IMR-90 (cell line): Measurements from ENCODE around the gene OR52B6. TPM values are rescaled to one million over a fixed set of nuclear protein-coding genes. Genes with fewer than 3 reads are reported as not detected.

ENCODE experiments used
- ATAC-seq: fragments of 200-7000 bp; cut with Tn5 transposase; 2 replicates; pipeline ENCODE4 v1.9.1; 2020; ENCODE audit warnings: low read depth, mild to moderate bottlenecking, moderate library complexity
- BruUV-seq: library from RNA; stranded (reverse); fragments of 400-500 nt; replicated peaks from 2 replicates; lab custom pipeline; 2021; lab: Mats Ljungman, UMichigan
- CTCF ChIA-PET: fragments of 300-600 bp; formaldehyde crosslinking; extraction: SDS; loops from one replicate; lab custom pipeline; 2021; ENCODE audit warnings: antibody characterized with exemption; lab: Yijun Ruan, JAX
- POLR2A ChIA-PET: fragments of 300-600 bp; sonication (Branson Sonifier 250); formaldehyde crosslinking; loops from one replicate; lab custom pipeline; 2022; ENCODE audit warnings: antibody characterized with exemption; ENCODE audit not compliant: unreplicated experiment; lab: Charles Lee
- DNase-seq: peaks from one replicate; pipeline ENCODE4 v3.0.0; 2013
- H2AFZ ChIP-seq: replicated peaks from 2 replicates; pipeline ENCODE3; 2013; ENCODE audit warnings: low read length, mild to moderate bottlenecking; ENCODE audit not compliant: poor library complexity
- H2AK5ac ChIP-seq: 2 replicates; pipeline ENCODE4 v1.6.1; 2013; ENCODE audit warnings: low read depth, low read length, inconsistent platforms
- H2AK9ac ChIP-seq: replicated peaks from 2 replicates; pipeline ENCODE3; 2013; ENCODE audit warnings: mild to moderate bottlenecking, low read depth, low read length, moderate library complexity; ENCODE audit not compliant: poor library complexity
- H2BK120ac ChIP-seq: 2 replicates; pipeline ENCODE4 v1.6.1; 2013; ENCODE audit warnings: low read depth, low read length, inconsistent platforms
- H2BK15ac ChIP-seq: 3 replicates; pipeline ENCODE4 v1.6.1; 2013; ENCODE audit warnings: low read depth, low read length, inconsistent platforms
- H2BK20ac ChIP-seq: 2 replicates; pipeline ENCODE4 v1.6.1; 2013; ENCODE audit warnings: low read depth, mild to moderate bottlenecking, inconsistent platforms, low read length, moderate library complexity
- H2BK5ac ChIP-seq: 2 replicates; pipeline ENCODE4 v1.6.1; 2013; ENCODE audit warnings: mild to moderate bottlenecking, low read depth, low read length, inconsistent platforms; ENCODE audit not compliant: poor library complexity, severe bottlenecking
- H3K14ac ChIP-seq: replicated peaks from 2 replicates; pipeline ENCODE4 v1.6.1; 2013; ENCODE audit warnings: low read depth, low read length, inconsistent platforms
- H3K18ac ChIP-seq: 2 replicates; pipeline ENCODE4 v1.6.1; 2013; ENCODE audit warnings: low read depth, low read length, control low read depth
- H3K23ac ChIP-seq: 2 replicates; pipeline ENCODE4 v1.6.1; 2013; ENCODE audit warnings: low read depth, low read length, inconsistent platforms
- H3K27ac ChIP-seq: 2 replicates; pipeline ENCODE4 v1.5.1; 2013; ENCODE audit warnings: mild to moderate bottlenecking, control low read depth, low read length; ENCODE audit not compliant: insufficient read depth
- H3K27me3 ChIP-seq: 2 replicates; pipeline ENCODE4 v1.6.1; 2013; ENCODE audit warnings: low read length; ENCODE audit not compliant: control insufficient read depth, insufficient read depth
- H3K36me3 ChIP-seq: 2 replicates; pipeline ENCODE4 v1.6.1; 2013; ENCODE audit warnings: low read length, mixed read lengths; ENCODE audit not compliant: control insufficient read depth, insufficient read depth
- H3K4ac ChIP-seq: 2 replicates; pipeline ENCODE4 v1.6.1; 2013; ENCODE audit warnings: low read depth, low read length, inconsistent platforms
- H3K4me1 ChIP-seq: 2 replicates; pipeline ENCODE4 v1.6.1; 2013; ENCODE audit warnings: low read length, mixed read lengths; ENCODE audit not compliant: control insufficient read depth, insufficient read depth
- H3K4me2 ChIP-seq: 2 replicates; pipeline ENCODE4 v1.6.1; 2013; ENCODE audit warnings: low read depth, mild to moderate bottlenecking, control low read depth, low read length, moderate library complexity
- H3K4me3 ChIP-seq: 2 replicates; pipeline ENCODE4 v1.5.1; 2013; ENCODE audit warnings: low read depth, mild to moderate bottlenecking, control low read depth, low read length, moderate library complexity; ENCODE audit not compliant: insufficient read depth
- H3K56ac ChIP-seq: 2 replicates; pipeline ENCODE4 v1.6.1; 2013; ENCODE audit warnings: low read length, inconsistent platforms; ENCODE audit not compliant: insufficient read depth; ENCODE audit errors: extremely low read depth
- H3K79me1 ChIP-seq, 2 experiments: 2 replicates each; pipeline ENCODE4 v1.6.1; 2013; ENCODE audit warnings: low read length in 2 of 2, inconsistent platforms in 1 of 2, low read depth in 1 of 2
- H3K9ac ChIP-seq: 2 replicates; pipeline ENCODE4 v1.6.1; 2013; ENCODE audit warnings: low read depth, low read length, control low read depth
- H3K9me1 ChIP-seq: 2 replicates; pipeline ENCODE4 v1.6.1; 2013; ENCODE audit warnings: low read length, inconsistent platforms; ENCODE audit not compliant: insufficient read depth
- H3K9me3 ChIP-seq: 2 replicates; pipeline ENCODE4 v1.6.1; 2013; ENCODE audit warnings: low read length; ENCODE audit not compliant: control insufficient read depth, insufficient read depth
- H4K20me1 ChIP-seq: 2 replicates; pipeline ENCODE4 v1.6.1; 2013; ENCODE audit warnings: low read length, inconsistent platforms; ENCODE audit not compliant: insufficient read depth
- H4K5ac ChIP-seq: 2 replicates; pipeline ENCODE4 v1.6.1; 2013; ENCODE audit warnings: mild to moderate bottlenecking, low read depth, low read length, control low read depth
- H4K8ac ChIP-seq, 2 experiments: 2 replicates each; pipeline ENCODE4 v1.6.1; 2013; ENCODE audit warnings: low read depth in 2 of 2, low read length in 2 of 2, control low read depth in 1 of 2, inconsistent platforms in 1 of 2
- H4K91ac ChIP-seq: 2 replicates; pipeline ENCODE4 v1.6.1; 2013; ENCODE audit warnings: low read depth, low read length, inconsistent platforms; ENCODE audit not compliant: insufficient read depth
- CEBPB ChIP-seq: IDR thresholded peaks from 2 replicates; pipeline ENCODE4 v1.6.1; 2012; ENCODE audit warnings: low read depth, low read length, improper control_type of control experiment
- FOS ChIP-seq: fragments of 150-350 bp; IDR thresholded peaks from 2 replicates; pipeline ENCODE4 v1.6.1; 2016; ENCODE audit warnings: low read depth, low read length
- NFE2L2 ChIP-seq: fragments of 150-350 bp; IDR thresholded peaks from 2 replicates; pipeline ENCODE4 v1.6.1; 2016; ENCODE audit warnings: low read depth, mild to moderate bottlenecking, low read length
- WGBS, 2 experiments: methylation state at CpG; one replicate each; pipeline versions ENCODE4 v1.1.5 to v1.1.7; 2013; ENCODE audit warnings: missing lambda C conversion rate in 2 of 2; ENCODE audit not compliant: insufficient read length in 1 of 2; ENCODE audit errors: extremely low coverage in 2 of 2; 5-methylcytosine and 5-hydroxymethylcytosine counted together
- dilution Hi-C: fragments of 300-500 bp; cut with HindIII; formaldehyde crosslinking; loops from one replicate; pipeline ENCODE4 v1.14.3; 2018; ENCODE audit warnings: low sequenced_read_pairs; ENCODE audit not compliant: unreplicated experiment
- in situ Hi-C: fragments of 300-500 bp; cut with MboI; formaldehyde crosslinking; loops from 3 replicates; pipeline ENCODE4 v1.14.3; 2019; ENCODE audit warnings: low sequenced_read_pairs, inconsistent platforms, mixed read lengths
- intact Hi-C: fragments of 100-400 bp; cut with micrococcal nuclease; formaldehyde crosslinking; loops from 2 replicates; pipeline ENCODE4 v1.10.0; 2022
- polyA plus RNA-seq, 3 experiments: library from polyadenylated mRNA; depleted of rRNA; stranded (reverse); fragments of >200 nt; gene quantifications; 2 replicates each; pipeline ENCODE4 v1.2.3, GENCODE V29; 2012; ENCODE audit warnings: low replicate concordance in 1 of 3
- total RNA-seq: library from RNA; depleted of rRNA; stranded (reverse); fragments of >200 nt; gene quantifications from 2 replicates; pipeline ENCODE4 v1.2.3, GENCODE V29; 2012

Gene OR52B6
- total and polyA plus RNA-seq, 2 of the 4 experiments (the other 2 are of a cell fraction) = not detected

- H3K27ac ChIP-seq = no peak overlapping the region
- WGBS, 2 experiments = no CpG with 5 or more reads among the region's 1 CpG
- in situ Hi-C loops = no loop called here
- no peak overlapping the region for H3K4me2 ChIP-seq
- no peak overlapping the region for H3K4me3 ChIP-seq
- intact Hi-C loops = no loop called here
- no peak overlapping the region for H2AK9ac ChIP-seq
- H4K5ac ChIP-seq = no peak overlapping the region
- no peaks in the 10 kb centered on the region for H4K20me1 ChIP-seq
- dilution Hi-C loops = no loop called here
- H2BK5ac ChIP-seq = no peak overlapping the region
- no peak overlapping the region for H4K8ac ChIP-seq
- H3K4ac ChIP-seq = no peak overlapping the region
- no peak overlapping the region for H2BK20ac ChIP-seq
- H3K18ac ChIP-seq = no peak overlapping the region
- no peak for DNase-seq
- no peak overlapping the region for H4K91ac ChIP-seq
- no peaks in the 10 kb centered on the region; the same call in 1 of the 2 replicates for H3K27me3 ChIP-seq
- H2AFZ ChIP-seq = no peak overlapping the region
- H3K4me1 ChIP-seq = no peaks in the 10 kb centered on the region
- no TSS peak for BruUV-seq
- no peak overlapping the region for H2AK5ac ChIP-seq
- H3K36me3 ChIP-seq = no peaks in the 10 kb centered on the region
- H2BK120ac ChIP-seq = no peak overlapping the region
- H3K56ac ChIP-seq = no peak overlapping the region
- no peak overlapping the region for H2BK15ac ChIP-seq
- H3K9me1 ChIP-seq = no peaks in the 10 kb centered on the region
- H3K9ac ChIP-seq = no peak overlapping the region
- no peaks in the 10 kb centered on the region for H3K79me1 ChIP-seq
- ChIA-PET POLR2A (no interaction called here), CTCF (no interaction called here)
- H3K9me3 ChIP-seq = no peaks in the 10 kb centered on the region
- no peak overlapping the region for H3K14ac ChIP-seq
- ATAC-seq = no peak
- no peak overlapping the region for H3K23ac ChIP-seq
- no peak for TF ChIP-seq FOS
- 0 out of 2 replicates have a peak, but pooled peaks have one; percentile 21 for TF ChIP-seq CEBPB
- TF ChIP-seq NFE2L2 = no peak
Observed at GRCh38 chr11:5534046-5534445, 46.6 kb upstream of the OR52B6 start.
